Hepatic stellate cell (primary cell): Measurements from ENCODE around the gene LRMDA.
"Not testable (repeated sequence)": the region's sequence is repeated elsewhere in the genome, so short reads cannot be mapped to it uniquely, and the experiment has no call there.

Source experiments
- DNase-seq: peaks from one replicate; pipeline ENCODE4 v3.0.0; 2011; ENCODE audit warnings: low spot score

LRMDA gene

DNA sequence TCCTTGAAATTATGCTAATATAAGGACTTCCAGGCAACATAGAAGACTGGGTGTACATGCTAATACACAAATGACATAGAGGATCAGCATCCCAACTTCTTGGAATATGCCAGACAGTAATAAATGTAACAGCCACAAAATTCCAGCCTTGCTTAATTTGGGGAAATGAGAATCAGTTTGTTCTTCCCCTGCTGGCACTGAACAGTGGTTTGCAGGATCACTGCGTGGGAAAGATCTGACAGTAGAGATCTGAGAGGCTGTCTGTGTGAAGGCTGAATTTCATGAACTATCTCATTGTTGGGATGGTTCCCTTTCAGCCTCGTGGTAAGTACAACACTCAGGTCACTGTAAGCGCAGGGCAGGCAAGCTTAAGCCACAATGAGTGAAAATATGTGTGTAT lies 1078.0 kb downstream of the LRMDA start:
- no peak for DNase-seq

- DNase-seq = no peak
Observed at GRCh38 chr10:76514321-76514720, 1082.9 kb downstream of the LRMDA start.

- DNase-seq = no peak
Observed at GRCh38 chr10:76514869-76515268, 1083.4 kb downstream of the LRMDA start.

- DNase-seq = no peak
Observed at GRCh38 chr10:76522547-76522946, 1091.1 kb downstream of the LRMDA start.

DNA sequence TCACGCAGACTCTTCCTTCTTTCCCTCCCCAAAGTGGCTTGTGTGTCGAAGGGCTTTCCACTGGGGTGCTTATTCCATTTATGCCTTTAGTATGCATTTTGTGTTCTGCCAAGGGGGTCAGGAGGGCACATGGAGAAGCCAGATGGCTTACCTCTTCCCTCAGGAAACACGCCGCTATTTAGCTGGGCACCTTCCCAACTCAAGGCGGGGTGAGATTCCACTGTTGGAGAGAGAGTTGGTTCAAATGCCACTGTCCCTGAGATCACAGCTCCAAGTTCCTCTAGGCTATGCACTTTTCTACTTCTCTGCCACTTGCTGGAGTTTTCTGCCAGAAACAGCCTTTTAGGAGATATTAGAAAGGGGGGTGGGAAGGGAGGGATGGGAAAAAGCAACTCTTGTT lies 1091.8 kb downstream of the LRMDA start:
- no peak for DNase-seq

DNA sequence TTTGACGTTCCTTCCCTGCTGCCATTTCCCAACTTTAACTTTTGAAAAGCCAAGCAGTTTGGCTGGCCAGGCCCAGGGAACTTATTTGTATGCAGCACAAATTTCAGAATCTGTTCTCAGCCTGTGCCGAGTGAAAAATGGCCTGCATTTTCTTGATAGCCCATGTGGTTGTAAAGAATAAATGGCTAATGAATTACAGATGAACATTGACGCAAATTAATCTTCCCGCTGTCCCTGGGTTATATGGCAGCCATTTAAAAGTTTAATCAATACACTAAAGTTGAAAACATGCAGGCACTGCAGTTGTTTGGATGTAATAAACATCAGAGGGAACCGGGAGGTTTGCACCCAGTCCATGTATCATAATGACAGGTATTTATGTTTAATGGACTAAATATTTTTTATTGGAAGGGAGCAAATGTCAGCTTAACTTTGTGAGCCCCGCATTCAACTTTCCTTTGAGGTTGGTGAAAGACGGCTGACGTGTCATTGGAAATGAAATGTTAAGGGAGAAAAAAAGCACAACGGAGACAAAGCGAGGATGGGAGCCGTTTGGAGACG lies 1092.4 kb downstream of the LRMDA start:
- no peak for DNase-seq

- not testable (repeated sequence) for DNase-seq
Observed at GRCh38 chr10:76526833-76527232, 1095.4 kb downstream of the LRMDA start.

- DNase-seq = no peak
Observed at GRCh38 chr10:76540331-76540730, 1108.9 kb downstream of the LRMDA start.

GRCh38 chr10:76540786-76541185 lies 1109.4 kb downstream of the LRMDA start:
- no peak for DNase-seq

DNA sequence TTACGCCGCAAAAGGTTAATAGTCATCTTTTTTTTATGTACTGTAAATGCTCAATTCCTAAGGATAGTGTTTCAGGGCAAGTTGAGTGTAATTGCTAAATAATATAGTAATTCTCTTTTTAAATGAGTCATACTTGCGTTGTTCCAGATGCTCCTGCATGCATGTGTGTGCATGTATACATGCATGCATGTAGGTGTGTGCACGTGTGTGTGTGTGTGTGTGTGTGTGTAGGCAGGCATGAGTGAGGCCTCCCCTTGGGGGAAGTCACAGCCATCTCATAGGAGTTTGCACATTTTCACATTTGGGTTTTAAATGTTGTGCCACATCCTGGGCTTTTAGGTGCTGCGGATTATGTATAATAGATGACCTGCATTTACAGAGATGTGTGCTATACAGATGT lies 1110.4 kb downstream of the LRMDA start:
- DNase-seq = no peak

DNA sequence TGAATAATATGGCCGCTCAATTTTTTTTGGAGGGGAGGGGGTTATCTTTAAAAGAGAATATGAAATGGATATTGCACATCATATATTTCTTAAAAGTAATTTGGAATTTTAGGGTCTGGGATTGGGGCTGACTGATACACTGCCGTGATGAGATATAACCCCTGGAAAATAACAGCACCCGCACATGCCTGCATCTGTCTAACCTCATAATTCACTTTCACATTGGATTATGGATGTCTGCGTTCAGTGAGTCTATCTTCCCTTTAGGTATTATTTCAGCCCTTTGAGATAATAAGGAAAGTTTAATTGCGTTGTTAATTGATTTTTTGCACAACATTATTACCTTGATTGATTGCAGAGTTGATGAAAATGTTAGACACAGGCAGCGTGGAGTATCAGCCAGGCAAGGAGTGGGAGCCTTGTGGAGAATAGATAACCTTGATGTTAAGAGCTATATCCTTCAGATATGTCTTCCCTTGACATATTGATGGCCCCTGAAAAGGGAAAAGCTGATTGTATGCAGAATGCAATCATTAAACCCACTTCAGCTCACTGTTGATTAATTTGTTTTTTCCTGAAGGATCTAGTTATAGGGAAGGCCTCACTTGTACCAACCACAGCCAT lies 1111.0 kb downstream of the LRMDA start:
- DNase-seq = no peak

- no peak for DNase-seq
Observed at GRCh38 chr10:76543655-76544054, 1112.2 kb downstream of the LRMDA start.

DNA sequence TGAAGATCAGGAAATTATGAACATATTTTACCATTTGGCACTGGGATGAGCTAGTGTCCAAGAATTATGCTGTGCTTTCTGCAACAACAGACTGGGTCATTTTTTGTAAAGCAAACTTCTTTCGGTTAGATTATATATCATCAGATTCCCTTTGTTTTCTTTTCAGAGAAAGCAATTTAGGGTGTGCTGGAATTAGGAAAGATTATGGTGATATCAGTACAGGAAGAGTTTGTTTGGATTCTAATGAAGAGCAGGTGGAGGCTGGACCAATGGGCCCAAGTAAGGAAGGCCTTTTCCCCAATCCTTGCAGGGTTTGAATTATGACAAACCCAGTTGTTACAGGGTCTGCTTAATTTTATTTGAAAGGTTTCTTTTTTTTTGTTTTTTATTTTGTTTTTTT lies 1113.4 kb downstream of the LRMDA start:
- no peak for DNase-seq

DNA sequence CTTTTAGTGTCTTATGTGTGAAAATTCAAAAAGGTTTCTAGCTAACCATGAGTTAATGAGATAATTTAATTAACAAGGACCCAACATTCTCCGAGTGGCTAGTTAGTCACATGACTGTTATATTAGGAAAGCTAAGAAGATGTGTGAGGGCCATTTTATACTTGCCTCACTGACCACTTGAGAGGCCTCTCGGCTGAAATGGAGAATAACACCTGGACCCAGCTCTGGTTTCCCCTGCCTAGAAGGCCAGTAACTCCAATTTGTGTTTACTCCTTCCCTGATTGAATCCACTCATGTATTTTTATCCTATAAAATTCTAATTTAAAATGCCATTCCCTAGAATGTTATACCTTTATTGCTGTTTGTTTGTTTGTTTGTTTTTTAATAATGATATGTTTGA lies 1115.0 kb downstream of the LRMDA start:
- no peak for DNase-seq

GRCh38 chr10:76547352-76547972 lies 1116.0 kb downstream of the LRMDA start:
- peak; percentile 48 for DNase-seq

DNA sequence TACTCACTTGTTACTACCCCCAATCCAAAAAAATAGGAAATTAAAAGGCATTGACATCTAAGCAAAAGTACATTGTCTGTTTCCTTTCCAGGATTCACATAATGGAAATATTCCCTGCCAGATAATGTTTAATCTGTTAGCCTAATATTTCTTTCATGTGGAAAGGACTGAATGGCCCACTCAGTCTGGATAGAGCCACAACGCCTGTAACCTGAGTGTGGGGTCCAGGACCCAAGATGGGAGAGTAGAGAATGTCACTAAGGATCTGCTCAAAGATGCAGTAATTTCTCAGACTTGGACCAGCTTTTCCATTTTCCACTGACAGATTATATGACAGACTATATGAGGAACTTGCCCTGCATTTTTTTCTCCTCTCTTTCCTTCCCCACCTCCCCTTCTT lies 1117.3 kb downstream of the LRMDA start:
- no peak for DNase-seq

DNA sequence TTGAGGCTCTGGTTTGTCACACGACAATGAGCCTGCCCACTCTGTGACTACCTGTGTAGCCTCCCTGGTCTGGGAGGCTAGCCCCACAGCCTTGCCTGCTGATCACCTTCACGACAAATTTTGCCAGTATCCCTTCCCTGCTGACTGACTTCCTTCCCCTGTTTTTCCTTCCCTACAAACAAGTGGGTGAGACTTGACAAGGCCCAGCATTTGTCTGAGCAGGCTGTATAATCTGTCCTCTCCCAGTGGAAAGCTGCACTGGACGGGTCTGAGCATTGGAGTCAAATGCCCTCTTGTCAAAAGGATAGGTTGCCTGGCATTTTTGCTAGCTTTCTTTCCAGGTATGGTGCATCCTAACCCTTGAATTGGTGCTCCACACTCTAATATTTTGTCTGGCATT lies 1117.7 kb downstream of the LRMDA start:
- DNase-seq = no peak

- no peak for DNase-seq
Observed at GRCh38 chr10:76550806-76551205, 1119.4 kb downstream of the LRMDA start.

DNA sequence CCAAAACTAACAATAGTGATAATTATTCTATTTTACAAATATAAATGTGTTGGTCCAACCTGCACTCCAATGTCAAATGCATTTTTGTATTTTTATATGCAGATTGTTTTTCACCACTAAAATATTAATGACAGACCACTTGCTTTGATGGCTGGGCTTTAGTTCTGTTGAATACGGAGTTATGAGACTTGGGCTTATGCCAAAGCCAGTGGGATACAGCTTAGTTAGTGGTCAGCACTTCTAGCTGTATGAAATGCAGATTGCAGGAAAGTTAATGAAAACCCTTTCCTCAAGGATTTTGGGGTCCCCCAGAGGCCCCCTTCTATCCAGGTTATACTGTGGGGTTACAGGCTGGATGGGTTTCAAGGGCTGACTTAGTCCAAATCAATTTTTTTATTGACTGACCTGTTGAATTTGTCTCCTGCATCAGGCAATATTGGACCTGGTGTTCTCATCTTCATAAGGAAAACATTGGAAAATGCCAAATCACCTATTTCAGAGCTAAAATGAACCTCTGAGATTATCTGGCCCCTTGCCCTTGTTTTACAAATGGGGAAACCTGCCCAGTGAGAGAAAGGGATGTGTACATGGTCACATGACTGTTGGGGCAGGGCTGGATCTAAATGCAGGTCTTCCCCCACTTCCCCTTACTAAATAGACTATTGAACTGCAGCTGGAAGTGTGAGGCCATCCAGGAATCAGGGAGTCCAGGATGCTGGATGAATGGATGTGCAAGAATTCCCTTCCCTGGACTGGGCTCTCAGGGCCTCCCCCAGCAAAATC lies 1120.9 kb downstream of the LRMDA start:
- DNase-seq = no peak

DNA sequence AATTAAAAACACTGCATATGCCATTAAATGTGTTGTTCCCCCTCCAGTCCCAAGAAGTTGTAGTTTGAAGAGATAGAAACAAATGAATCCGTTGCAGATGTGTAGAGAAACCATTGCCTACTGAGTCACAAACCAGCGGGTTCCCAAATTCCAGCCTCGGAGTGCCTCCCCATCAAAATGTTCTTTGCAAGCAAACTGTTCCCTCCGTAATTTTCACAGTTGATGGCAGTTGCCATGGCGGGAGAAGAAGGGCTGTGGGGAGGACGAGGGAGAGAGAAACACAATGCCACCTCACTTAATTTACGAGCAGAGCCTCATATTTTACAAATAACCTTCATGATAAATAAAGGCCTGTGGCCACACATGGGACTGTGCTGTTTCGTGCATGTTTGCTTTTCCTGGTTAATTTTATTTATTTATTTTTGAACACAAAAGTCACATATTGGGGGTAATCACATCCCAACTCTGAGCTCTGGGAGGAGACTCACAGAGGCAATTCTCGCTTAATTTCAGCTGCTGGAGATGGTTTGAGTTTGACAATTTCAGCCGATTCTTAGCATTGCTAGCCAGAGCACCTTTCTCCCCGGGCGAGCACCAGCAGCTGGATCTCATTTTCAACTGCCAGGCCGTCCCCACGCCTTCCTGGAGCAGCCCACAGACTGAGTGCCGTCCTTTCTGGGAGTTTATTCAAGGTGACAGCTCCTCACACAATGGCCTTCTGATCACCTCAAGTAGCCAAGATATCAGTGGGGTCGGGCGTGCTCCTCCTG lies 1122.0 kb downstream of the LRMDA start:
- DNase-seq = no peak

DNA sequence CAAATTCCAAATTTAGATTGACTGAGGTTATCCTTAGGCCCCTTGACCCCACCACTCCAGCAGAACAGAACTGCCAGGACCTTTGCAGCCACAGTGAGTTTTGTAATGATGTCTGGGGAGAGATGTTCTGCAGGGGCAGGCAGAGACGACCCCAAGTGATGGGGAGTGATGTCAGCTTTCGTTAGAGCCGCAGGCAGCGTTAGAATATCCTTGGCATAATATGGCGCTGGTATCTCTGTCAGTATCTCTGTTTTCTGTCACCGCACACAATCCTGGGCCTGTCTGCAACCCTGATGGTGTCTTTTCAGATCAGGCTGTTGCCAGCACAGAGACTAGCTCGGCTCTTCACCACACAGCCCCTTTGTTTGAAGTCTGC lies 1122.6 kb downstream of the LRMDA start:
- no peak for DNase-seq

DNA sequence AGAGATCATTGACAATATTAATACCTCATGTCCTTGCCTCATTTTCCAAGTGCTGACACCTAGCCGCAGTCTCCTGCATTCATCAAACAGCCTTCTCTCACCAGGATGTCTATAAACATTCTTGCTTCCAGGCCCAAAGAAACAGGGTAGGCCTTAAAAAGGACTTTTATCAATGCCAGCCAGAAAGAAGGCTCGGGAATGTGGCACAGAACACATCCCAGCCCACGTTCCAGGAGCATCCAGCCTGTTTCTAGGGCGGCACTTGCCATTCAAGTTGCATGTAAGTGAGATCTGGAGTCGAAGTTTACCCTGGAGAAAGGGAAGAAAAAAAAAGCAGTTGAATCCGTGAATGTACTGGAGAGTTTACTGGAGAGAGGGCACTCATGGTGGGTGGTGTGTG lies 1123.1 kb downstream of the LRMDA start:
- no peak for DNase-seq
